ENCODE measurements around the gene BCAM. TPM values are rescaled to one million over a fixed set of nuclear protein-coding genes. Genes with fewer than 3 reads are reported as not detected.

Gene BCAM
- total RNA-seq, 4 donors from 2014 or later, result 32.4 to 76.5 (median 56.6) TPM

DNA sequence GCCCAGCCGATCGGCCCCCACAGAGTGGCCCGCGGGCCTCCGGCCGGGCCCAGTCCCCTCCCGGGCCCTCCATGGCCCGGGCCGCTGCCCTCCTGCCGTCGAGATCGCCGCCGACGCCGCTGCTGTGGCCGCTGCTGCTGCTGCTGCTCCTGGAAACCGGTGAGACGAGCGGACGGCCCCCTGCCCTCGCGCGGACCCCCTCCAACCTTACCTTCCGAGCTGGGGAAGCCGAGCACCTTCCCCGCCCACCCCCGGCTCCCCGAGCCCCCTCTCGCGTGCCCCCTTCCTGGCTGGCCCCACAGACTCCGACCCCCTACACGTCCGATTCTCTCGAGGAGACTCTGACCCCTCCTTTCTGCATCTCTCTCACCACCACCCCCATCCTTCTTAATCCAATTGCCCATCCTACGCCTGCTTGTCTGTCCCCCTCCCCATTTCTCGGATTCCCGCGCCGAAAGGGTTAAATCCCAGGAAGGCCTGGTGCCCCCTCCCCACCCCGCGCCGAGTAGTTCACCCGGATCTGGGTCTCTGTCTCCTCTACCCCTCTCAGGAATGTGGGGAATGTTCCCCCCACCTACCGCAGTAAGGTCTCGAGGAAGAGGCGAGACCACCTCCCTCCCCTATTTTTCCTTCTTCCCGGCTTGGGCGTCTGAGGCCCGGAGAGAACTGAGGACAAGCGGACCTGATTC is 37.7 kb downstream of the BCAM start:
- Histone ChIP-seq H3K9me3 (no peaks in the 10 kb centered on the region), H3K4me1 (peaks cover 44 to 64% (median 53%) of the 10 kb centered on the region in 4 donors), H3K4me3 (peak overlapping the region; percentile 82 to 100 (median 99)), H3K36me3 (peaks cover 0 to 3% (median 0%) of the 10 kb centered on the region in 4 donors), H3K27me3 (no peaks in the 10 kb centered on the region), H3K27ac (replicated peaks in 1 of 4) (peak overlapping the region; percentile 95 to 98 (median 98))
- no peak for DNase-seq (ENCODE audit: extremely low spot score)
- TF ChIP-seq, protein P1, sequence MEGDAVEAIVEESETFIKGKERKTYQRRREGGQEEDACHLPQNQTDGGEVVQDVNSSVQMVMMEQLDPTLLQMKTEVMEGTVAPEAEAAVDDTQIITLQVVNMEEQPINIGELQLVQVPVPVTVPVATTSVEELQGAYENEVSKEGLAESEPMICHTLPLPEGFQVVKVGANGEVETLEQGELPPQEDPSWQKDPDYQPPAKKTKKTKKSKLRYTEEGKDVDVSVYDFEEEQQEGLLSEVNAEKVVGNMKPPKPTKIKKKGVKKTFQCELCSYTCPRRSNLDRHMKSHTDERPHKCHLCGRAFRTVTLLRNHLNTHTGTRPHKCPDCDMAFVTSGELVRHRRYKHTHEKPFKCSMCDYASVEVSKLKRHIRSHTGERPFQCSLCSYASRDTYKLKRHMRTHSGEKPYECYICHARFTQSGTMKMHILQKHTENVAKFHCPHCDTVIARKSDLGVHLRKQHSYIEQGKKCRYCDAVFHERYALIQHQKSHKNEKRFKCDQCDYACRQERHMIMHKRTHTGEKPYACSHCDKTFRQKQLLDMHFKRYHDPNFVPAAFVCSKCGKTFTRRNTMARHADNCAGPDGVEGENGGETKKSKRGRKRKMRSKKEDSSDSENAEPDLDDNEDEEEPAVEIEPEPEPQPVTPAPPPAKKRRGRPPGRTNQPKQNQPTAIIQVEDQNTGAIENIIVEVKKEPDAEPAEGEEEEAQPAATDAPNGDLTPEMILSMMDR (IDR thresholded peaks at IDR 0.05), result no peak
- TF ChIP-seq POLR2A (IDR thresholded peaks at IDR 0.05; ENCODE audit: low read depth), result no peak
- TF ChIP-seq POLR2AphosphoS5 (IDR thresholded peaks at IDR 0.05), result no peak
- TF ChIP-seq EP300 (IDR thresholded peaks at IDR 0.05), result no peak
- 0% methylated on average over 14 of the region's 51 CpGs for WGBS
- intact Hi-C loops (cut with DNase I), result no loop called here

DNA sequence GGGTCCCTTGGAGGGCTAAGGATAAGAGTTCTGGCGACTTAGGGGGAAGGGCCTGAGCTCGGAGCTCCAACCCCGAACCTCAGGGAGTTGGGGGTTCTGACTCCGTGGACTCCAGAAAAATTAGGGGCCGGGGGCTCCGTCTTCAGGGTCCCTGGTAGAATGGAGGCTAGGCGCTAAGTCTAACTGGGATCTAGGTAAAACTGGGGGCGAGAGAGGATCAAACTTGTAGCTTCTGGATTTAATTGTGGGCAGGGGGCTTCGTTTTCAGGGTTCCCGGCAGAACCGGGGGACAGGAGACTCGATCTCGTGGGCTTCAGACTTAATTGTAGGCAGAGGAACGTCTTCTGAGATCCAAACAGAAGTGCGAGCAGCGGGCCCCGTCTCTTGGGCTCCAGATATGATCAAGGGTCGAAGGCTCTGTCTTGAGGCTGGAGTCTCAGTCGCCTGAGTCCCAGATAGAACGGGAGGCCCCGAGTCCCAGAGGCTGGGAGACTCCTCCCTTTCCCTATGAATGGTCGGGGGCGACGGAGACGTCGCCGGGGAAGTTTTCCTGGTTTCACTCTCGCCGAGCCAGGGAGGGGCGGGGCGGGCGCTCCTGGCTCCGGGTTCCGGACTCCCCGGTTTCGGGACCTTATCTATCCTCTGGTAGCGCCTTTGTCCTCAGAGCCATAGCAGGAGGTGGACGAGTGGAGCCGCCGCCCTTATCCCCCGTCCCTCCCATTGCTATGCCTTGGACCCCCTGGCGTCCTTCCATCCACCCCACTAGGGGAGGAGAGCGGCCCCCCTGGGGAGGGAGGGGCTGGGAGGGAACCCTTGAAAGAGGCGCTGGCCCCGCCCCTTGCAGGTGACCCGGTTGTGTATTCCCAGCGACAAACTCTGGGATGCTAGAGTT is 38.5 kb downstream of the BCAM start:
- under 1% methylated on average over 16 of the region's 47 CpGs for WGBS
- Histone ChIP-seq H3K27ac (replicated peaks in 1 of 4) (peak overlapping the region; percentile 95 to 98 (median 98)), H3K4me1 (peaks cover 44 to 68% (median 54%) of the 10 kb centered on the region in 4 donors), H3K9me3 (no peaks in the 10 kb centered on the region), H3K36me3 (peaks cover 0 to 3% (median 0%) of the 10 kb centered on the region in 4 donors), H3K4me3 (peak overlapping the region; percentile 82 to 100 (median 99)), H3K27me3 (no peaks in the 10 kb centered on the region)
- DNase-seq (ENCODE audit: extremely low spot score), result no peak
- TF ChIP-seq EP300 (IDR thresholded peaks at IDR 0.05) (no peak), POLR2A (IDR thresholded peaks at IDR 0.05; ENCODE audit: low read depth) (peak; percentile 18), POLR2AphosphoS5 (IDR thresholded peaks at IDR 0.05) (peak; percentile 65 to 80)
- intact Hi-C loops (cut with DNase I), result no loop called here

DNA sequence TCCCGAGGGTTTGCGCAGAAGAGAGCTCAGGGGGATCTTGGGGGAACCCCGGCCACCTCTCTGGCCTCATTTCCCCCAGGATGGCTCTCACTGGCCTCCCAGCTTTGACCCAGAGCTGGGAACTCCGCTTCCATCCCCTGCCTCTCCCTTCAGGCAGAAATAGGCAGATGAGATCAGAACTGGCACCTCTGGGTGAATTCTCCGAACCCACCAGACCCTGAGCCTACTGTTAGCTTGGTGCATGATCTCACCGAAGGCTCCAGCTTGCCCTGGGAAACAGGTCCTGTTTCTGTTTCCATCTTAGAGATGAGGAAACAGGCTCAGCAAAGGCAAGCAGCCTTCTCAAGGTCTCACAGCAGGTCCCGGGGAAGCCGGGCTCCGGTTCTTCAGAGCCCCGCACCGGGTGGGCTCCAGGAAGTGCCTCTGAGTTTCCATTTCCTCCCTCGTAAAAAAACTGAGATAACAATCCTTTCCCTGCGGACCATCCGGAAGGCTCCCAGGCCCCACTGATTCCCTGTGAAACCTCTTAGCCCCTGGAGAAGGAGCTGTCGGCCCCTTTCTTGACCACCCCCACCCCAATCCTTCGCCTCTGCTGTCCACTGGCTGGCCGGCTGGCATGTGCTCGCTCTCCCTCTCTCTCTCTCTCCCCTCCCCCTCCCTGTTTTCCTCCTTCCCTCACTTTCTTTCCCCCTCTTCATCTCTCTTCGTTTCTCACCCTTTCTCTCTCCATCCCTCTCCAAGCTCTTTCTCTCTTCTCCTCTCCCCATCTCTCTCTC is 39.3 kb downstream of the BCAM start:
- peak overlapping the region; percentile 82 to 100 (median 99) for H3K4me3 ChIP-seq
- peak overlapping the region; percentile 95 to 98 (median 98) for H3K27ac ChIP-seq (replicated peaks in 1 of 4)
- H3K4me1 ChIP-seq, result peaks cover 44 to 68% (median 54%) of the 10 kb centered on the region in 4 donors
- no peak for TF ChIP-seq EP300 (IDR thresholded peaks at IDR 0.05)
- TF ChIP-seq POLR2AphosphoS5 (IDR thresholded peaks at IDR 0.05), result no peak
- no peak for TF ChIP-seq POLR2A (IDR thresholded peaks at IDR 0.05; ENCODE audit: low read depth)
- TF ChIP-seq, protein P1 (IDR thresholded peaks at IDR 0.05), result no peak
- H3K9me3 ChIP-seq, result no peaks in the 10 kb centered on the region
- WGBS, result 7% methylated on average over 13 of the region's 19 CpGs
- H3K27me3 ChIP-seq, result no peaks in the 10 kb centered on the region
- peaks cover 0 to 3% (median 0%) of the 10 kb centered on the region in 4 donors for H3K36me3 ChIP-seq
- DNase-seq (ENCODE audit: extremely low spot score), result no peak
- intact Hi-C loops (cut with DNase I), result no loop called here

DNA sequence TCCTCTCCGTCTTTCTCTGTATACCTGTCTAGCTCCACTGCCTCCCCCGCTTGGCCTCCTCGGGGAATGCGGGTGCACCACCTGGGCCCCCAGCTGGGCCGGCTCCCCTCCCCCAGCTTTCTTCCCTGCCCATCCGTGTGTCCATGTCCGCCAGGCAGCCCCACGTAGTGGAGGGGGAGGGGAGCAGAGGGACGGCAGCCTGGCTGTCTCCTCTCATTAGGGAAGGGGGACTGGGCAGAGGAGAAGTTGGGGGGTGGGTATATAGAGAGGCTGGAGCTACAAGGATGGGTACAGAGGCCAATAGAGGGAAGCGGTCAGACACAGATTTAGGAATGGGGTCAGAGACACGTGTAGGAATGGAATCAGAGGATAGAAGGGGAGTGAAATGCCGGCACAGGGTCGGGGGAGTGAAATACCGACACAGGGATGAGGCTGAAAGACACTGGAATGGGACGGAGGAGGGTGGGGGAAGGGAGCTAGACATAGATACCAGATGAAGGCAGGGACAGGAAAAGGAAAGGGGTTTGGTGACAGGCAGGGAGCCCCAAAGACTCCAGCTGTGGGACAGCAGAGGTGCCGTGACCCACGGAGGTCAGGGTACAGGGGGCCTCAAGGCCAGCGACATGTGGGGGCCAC is 40.0 kb downstream of the BCAM start:
- 22% methylated on average over 18 of the region's 18 CpGs for whole genome bisulfite sequencing
- no peak for DNase-seq (ENCODE audit: extremely low spot score)
- TF ChIP-seq POLR2A (IDR thresholded peaks at IDR 0.05; ENCODE audit: low read depth), result no peak
- TF ChIP-seq, protein P1 (IDR thresholded peaks at IDR 0.05), result no peak
- no peak for TF ChIP-seq POLR2AphosphoS5 (IDR thresholded peaks at IDR 0.05)
- no peak for TF ChIP-seq EP300 (IDR thresholded peaks at IDR 0.05)
- intact Hi-C loops (cut with DNase I), result no loop called here
- H3K4me3 ChIP-seq, result peak overlapping the region; percentile 82 to 100 (median 99)
- no peaks in the 10 kb centered on the region for H3K9me3 ChIP-seq
- H3K36me3 ChIP-seq, result peaks cover 0 to 8% (median 3%) of the 10 kb centered on the region in 4 donors
- no peaks in the 10 kb centered on the region for H3K27me3 ChIP-seq
- H3K4me1 ChIP-seq, result peaks cover 44 to 68% (median 54%) of the 10 kb centered on the region in 4 donors
- peak overlapping the region; percentile 95 to 98 (median 98) for H3K27ac ChIP-seq (replicated peaks in 1 of 4)
